Colonic mucosa (tissue), 4 donors: ENCODE results near the gene TIAM1. TPM values are rescaled to one million over a fixed set of nuclear protein-coding genes. Genes with fewer than 3 reads are reported as not detected.

Experiments used
- DNase-seq: peaks from one replicate; pipeline ENCODE4 v3.0.0-alpha.2; 2020
- H3K27ac ChIP-seq: fragments of 200-600 bp; one replicate; pipeline ENCODE4 v1.8.0; 2021
- H3K27me3 ChIP-seq: fragments of 200-600 bp; one replicate; pipeline ENCODE4 v1.8.0; 2021
- H3K36me3 ChIP-seq: fragments of 200-600 bp; one replicate; pipeline ENCODE4 v1.8.0; 2021
- H3K4me1 ChIP-seq: fragments of 200-600 bp; one replicate; pipeline ENCODE4 v1.8.0; 2021; ENCODE audit warnings: mild to moderate bottlenecking
- H3K4me3 ChIP-seq: fragments of 200-600 bp; one replicate; pipeline ENCODE4 v1.8.0; 2021
- H3K9ac ChIP-seq, 2 donors: one replicate each; pipeline ENCODE4 v1.7.0; 2013; ENCODE audit warnings: control low read depth in 2 of 2, low read depth in 2 of 2, low read length in 2 of 2
- H3K9me3 ChIP-seq: fragments of 200-600 bp; one replicate; pipeline ENCODE4 v1.8.0; 2021
- intact Hi-C: fragments of 100-400 bp; cut with DNase I; formaldehyde crosslinking; loops from one replicate; pipeline ENCODE4 v1.14.1; 2022
- total RNA-seq, 2 donors: library from RNA; stranded (reverse); fragmentation: NEBNext Ultra II Directional in 1 of 2; extraction: Animal tissue kit (Norgen Biotek cat#: 25700) in 1 of 2; gene quantifications; one replicate each; pipeline ENCODE4 v1.2.1, GENCODE V29; 2021
- TF ChIP-seq, protein P1 (sequence below): fragments of 200-600 bp; IDR thresholded peaks from one replicate; pipeline ENCODE4 v1.8.0; 2022; ENCODE audit warnings: antibody characterized with exemption, mild to moderate bottlenecking
- donor health status: healthy.
- donor health status: DM: no; HTN: no; CAD: no.
- donor health status: DM: no; HTN: no; CAD: no.

TIAM1 gene
- total RNA-seq, 2 donors from 2014 or later: 5.7 to 5.8 TPM

DNA sequence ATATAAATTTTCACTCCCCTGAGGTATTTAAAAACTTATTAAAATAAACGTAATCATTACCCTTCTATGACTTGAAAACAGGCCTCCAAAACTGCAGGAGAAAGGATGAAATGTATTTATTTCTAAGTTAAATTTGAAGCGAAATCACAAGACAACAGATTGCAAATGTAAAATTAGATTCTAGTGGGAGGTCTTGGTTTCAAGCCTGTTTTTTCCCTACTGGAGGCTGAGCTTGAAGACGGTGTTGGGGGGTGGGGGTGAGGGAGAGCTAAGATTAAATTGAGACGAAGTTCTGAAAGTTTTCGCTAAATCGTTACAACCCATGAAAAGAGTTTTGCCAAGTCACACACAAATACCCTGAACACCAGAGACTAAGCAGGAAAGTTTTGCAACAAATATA lies 68.2 kb downstream of the TIAM1 start:
- no peaks in the 10 kb centered on the region for H3K4me1 ChIP-seq
- no peaks in the 10 kb centered on the region for H3K36me3 ChIP-seq
- no peak for DNase-seq
- H3K9ac ChIP-seq: no peak overlapping the region
- intact Hi-C loops: no loop called here
- no peaks in the 10 kb centered on the region for H3K9me3 ChIP-seq
- no peaks in the 10 kb centered on the region for H3K27me3 ChIP-seq
- H3K4me3 ChIP-seq: no peak overlapping the region
- TF ChIP-seq, protein P1, sequence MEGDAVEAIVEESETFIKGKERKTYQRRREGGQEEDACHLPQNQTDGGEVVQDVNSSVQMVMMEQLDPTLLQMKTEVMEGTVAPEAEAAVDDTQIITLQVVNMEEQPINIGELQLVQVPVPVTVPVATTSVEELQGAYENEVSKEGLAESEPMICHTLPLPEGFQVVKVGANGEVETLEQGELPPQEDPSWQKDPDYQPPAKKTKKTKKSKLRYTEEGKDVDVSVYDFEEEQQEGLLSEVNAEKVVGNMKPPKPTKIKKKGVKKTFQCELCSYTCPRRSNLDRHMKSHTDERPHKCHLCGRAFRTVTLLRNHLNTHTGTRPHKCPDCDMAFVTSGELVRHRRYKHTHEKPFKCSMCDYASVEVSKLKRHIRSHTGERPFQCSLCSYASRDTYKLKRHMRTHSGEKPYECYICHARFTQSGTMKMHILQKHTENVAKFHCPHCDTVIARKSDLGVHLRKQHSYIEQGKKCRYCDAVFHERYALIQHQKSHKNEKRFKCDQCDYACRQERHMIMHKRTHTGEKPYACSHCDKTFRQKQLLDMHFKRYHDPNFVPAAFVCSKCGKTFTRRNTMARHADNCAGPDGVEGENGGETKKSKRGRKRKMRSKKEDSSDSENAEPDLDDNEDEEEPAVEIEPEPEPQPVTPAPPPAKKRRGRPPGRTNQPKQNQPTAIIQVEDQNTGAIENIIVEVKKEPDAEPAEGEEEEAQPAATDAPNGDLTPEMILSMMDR: no peak
- no peak overlapping the region for H3K27ac ChIP-seq

DNA sequence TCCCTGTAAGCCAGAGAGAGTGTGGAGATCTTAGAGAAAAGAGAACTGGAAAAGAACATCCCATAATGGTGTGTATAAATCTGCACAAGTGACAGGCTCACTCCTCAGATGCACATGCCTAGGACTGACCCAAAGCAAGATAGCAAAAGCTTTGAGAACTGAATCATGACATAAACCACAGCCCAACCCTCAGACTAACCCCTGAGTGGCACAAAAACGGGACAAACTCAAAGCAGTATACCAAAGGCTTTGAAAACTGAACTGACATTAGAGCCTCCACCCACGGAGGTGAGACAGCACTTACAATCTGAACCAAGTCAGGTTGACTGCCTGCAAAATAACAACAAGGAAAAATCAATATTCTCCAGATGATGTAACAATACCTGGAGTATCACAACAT lies 70.8 kb downstream of the TIAM1 start:
- H3K4me3 ChIP-seq: no peak overlapping the region
- intact Hi-C loops: no loop called here
- no peaks in the 10 kb centered on the region for H3K27me3 ChIP-seq
- H3K9ac ChIP-seq: no peak overlapping the region
- no peaks in the 10 kb centered on the region for H3K36me3 ChIP-seq
- no peaks in the 10 kb centered on the region for H3K9me3 ChIP-seq
- TF ChIP-seq, protein P1: no peak
- no peaks in the 10 kb centered on the region for H3K4me1 ChIP-seq
- no peak for DNase-seq
- H3K27ac ChIP-seq: no peak overlapping the region

GRCh38 chr21:31268090-31268489 lies 76.0 kb downstream of the TIAM1 start:
- intact Hi-C loops: no loop called here

GRCh38 chr21:31267644-31268043 lies 76.4 kb downstream of the TIAM1 start:
- H3K27ac ChIP-seq: no peak overlapping the region
- DNase-seq: no peak
- H3K4me3 ChIP-seq: no peak overlapping the region

More at GRCh38 chr21:31268090-31268489, 76.0 kb downstream of the TIAM1 start:
- Histone ChIP-seq H3K4me1 (no peaks in the 10 kb centered on the region), H3K36me3 (no peaks in the 10 kb centered on the region), H3K4me3 (no peak overlapping the region), H3K9ac (no peak overlapping the region), H3K27ac (no peak overlapping the region), H3K27me3 (no peaks in the 10 kb centered on the region), H3K9me3 (no peaks in the 10 kb centered on the region)
- DNase-seq: no peak
- TF ChIP-seq, protein P1: no peak

GRCh38 chr21:31266241-31266640 lies 77.8 kb downstream of the TIAM1 start:
- H3K4me3 ChIP-seq: no peak overlapping the region
- no peak for DNase-seq
- intact Hi-C loops: no loop called here
- H3K4me1 ChIP-seq: no peaks in the 10 kb centered on the region
- H3K36me3 ChIP-seq: no peaks in the 10 kb centered on the region
- H3K9ac ChIP-seq: no peak overlapping the region
- H3K27ac ChIP-seq: no peak overlapping the region
- no peaks in the 10 kb centered on the region for H3K9me3 ChIP-seq
- no peaks in the 10 kb centered on the region for H3K27me3 ChIP-seq
- TF ChIP-seq, protein P1: no peak

More at GRCh38 chr21:31267644-31268043, 76.4 kb downstream of the TIAM1 start:
- no peaks in the 10 kb centered on the region for H3K36me3 ChIP-seq
- intact Hi-C loops: no loop called here
- H3K9me3 ChIP-seq: no peaks in the 10 kb centered on the region
- H3K4me1 ChIP-seq: no peaks in the 10 kb centered on the region
- TF ChIP-seq, protein P1: no peak
- no peaks in the 10 kb centered on the region for H3K27me3 ChIP-seq
- no peak overlapping the region for H3K9ac ChIP-seq
